Vein endothelial cell (primary cell): ENCODE data around the gene PIF1. TPM values are rescaled to one million over a fixed set of nuclear protein-coding genes. Genes with fewer than 3 reads are reported as not detected.

Experiments
- total RNA-seq: library from RNA; depleted of rRNA; stranded (reverse); fragments of >200 nt; gene quantifications from 2 replicates; pipeline ENCODE4 v1.2.3, GENCODE V29; 2012

PIF1 gene, protein sequence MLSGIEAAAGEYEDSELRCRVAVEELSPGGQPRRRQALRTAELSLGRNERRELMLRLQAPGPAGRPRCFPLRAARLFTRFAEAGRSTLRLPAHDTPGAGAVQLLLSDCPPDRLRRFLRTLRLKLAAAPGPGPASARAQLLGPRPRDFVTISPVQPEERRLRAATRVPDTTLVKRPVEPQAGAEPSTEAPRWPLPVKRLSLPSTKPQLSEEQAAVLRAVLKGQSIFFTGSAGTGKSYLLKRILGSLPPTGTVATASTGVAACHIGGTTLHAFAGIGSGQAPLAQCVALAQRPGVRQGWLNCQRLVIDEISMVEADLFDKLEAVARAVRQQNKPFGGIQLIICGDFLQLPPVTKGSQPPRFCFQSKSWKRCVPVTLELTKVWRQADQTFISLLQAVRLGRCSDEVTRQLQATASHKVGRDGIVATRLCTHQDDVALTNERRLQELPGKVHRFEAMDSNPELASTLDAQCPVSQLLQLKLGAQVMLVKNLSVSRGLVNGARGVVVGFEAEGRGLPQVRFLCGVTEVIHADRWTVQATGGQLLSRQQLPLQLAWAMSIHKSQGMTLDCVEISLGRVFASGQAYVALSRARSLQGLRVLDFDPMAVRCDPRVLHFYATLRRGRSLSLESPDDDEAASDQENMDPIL
- total RNA-seq: 8.5 and 8.8 TPM in 2 replicates

DNA sequence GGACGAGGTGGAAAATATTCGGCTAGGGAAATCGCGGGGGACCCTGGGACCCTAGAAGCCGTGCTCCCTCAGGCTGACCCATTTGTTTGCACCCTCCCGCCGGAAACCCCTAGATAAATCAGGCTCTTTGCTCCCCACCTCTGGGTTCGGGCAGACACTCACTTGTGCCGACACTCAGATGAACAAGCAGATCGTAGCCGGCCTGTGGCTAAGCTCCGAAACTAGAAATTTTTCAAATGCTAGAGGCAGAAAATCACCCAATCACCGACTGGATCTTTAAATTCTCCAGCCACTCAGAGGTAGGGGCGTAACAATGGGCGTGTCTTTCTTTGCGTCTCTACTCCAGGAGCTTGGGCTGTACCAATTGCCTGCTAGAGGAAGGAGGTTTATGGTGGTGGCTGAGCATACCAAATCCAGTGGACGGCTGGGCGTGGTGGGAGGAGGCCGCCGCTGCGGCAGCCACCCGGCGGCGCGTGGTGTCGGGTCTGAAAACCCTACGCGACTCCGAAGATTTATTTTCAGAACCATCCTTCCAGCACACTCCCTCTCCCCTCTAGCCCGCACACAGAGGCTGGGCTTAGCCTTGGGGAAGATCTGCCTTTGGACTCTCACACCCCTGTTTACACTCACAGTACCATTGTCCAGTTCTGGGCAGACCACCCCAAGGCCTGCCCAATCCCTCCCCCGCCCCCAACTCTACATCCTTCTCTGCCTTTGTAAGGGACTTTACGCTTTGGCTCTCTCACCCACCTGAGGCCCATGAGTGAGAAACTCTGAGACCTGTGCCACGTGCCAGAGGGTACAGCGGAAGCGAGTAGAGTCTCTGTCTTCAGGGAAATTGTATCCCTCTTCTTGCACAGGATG lies at the start of gene PIF1:
PIF1 (minus strand) TSS at position 217 of the 864 bp plus-strand sequence. CDS start 1,312 bp downstream, outside the sequence.

DNA sequence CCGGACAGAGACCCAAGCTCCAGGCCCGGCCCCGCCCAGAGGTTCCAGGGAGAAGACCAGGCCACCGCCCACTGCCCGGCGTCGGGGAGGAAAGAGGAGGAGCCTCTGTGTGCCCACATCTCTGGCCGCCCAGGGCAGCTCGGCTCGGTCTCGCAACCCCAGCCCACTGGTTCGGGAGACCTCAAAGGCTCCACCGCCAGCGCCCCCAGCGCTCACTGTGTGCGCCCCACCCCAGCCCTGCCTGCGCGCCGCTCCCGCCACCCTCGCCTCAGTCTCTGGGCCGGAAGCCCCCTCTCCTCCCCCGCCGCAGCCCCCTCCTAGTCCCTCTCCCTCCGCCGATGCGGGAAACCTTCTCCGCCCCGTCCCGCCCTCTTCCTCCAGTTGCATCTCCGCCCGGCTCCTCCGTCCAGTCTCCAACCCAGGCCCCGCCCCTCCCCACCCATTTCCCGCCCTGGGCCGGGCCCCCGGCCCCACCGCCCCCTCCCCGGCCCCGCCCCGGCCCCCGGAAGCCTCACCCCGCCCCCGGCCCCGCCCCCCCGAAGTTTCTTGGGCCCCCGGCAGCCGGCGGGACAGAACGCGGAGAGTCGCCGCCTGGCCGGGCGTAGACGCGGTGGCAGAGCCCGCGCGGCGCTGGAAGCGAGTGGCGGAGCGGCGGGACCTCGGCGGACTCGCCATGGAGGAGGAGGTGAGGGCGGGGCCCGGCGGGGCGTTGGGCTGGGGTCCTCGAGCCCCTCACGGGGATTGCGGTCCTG lies 16.1 kb upstream of the PIF1 start, which contains the start of gene PLEKHO2:
PLEKHO2 (plus strand) TSS at position 572 of the 752 bp plus-strand sequence; CDS start at position 674, 102 bp downstream.

DNA sequence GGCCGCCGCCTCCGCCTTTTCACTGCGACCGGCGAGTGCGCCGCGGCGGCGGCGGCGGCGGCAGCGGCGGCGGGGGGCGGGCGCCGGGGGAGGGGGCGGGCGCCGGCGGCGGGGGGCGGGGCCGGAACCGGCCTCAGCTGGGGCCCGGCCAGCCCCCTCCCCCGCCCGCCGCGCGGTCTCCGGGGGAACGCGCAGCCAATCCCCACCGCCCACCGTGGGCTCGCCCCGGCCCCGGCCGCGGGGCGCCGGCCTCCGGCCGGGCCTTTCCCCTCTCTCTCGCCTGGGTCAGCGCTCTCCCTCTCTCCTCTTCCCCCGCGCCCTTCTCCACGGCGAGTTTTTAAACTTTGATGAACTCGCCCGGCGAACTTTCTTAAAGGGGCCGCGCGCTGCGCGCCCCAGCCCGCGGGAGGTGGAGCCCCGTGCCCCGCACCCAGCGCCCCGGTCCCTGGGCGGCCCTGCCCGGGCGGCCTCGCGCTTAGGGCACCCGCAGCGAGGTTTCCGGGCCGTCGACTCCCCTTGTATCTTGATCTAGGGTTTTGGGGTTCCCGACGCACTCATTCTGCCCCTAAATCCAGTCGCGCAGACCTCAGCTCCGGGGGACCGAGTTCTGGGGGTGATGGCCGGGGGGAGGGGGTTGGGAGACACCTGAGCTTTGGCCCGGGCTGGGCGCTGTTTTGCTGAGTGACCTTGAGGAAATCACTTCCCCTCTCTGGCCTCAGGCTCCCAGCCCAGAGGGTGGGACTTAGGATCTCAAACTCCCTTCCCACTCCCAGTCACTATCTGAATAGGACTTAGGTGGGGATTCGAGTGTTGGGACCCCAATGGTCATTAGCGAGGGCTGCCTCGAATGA lies 49.7 kb downstream of the PIF1 start, which contains the start of gene RBPMS2:
RBPMS2 (minus strand) TSS at position 39 of the 851 bp plus-strand sequence. CDS start 270 bp downstream, outside the sequence.

Other genes starting within 250 kb of the PIF1 start
- under 0.01 TPM in 1 of 2 replicates, not detected in the other for gene RBPMS2, start 50.1 kb downstream of the PIF1 start, total RNA-seq
- 40.5 and 43.7 TPM in 2 replicates for gene PLEKHO2, start 16.3 kb upstream of the PIF1 start, total RNA-seq
- gene ANKDD1A, start 86.3 kb upstream of the PIF1 start, total RNA-seq: 2.5 and 2.6 TPM in 2 replicates
- gene SPG21, start 164.3 kb upstream of the PIF1 start, total RNA-seq: 65.7 and 86.9 TPM in 2 replicates
- 13.1 and 22.4 TPM in 2 replicates for gene MTFMT, start 204.0 kb upstream of the PIF1 start, total RNA-seq
- gene SLC51B, start 219.7 kb upstream of the PIF1 start, total RNA-seq: not detected in 2 replicates
- gene RASL12, start 242.3 kb upstream of the PIF1 start, total RNA-seq: not detected in 2 replicates